ENCODE data around the gene SLC39A9. TPM values are rescaled to one million over a fixed set of nuclear protein-coding genes. Genes with fewer than 3 reads are reported as not detected.

The SLC39A9 gene
- total and polyA plus RNA-seq, 2 of the 13 experiments (the other 11 are each of a cell fraction or from before 2014, with no cell fraction given): 46.6 to 69.5 TPM

- Histone ChIP-seq H3K79me2 (ENCODE audit: insufficient read depth, low read length) (peaks cover 88% of the 10 kb centered on the region), H3K9me3 (ENCODE audit: low read length) (no peaks in the 10 kb centered on the region), H3K9ac (ENCODE audit: insufficient read depth, low read depth, low read length) (no peak overlapping the region), H3K36me3 (replicated peaks in 1 of 2; ENCODE audit: control insufficient read depth in 1 of 2, insufficient read depth in 2 of 2, low read length in 2 of 2) (peaks cover 3 to 6% of the 10 kb centered on the region in 2 experiments; a peak in 1 of 5 replicates), H3K4me2 (ENCODE audit: low read depth, low read length) (no peak overlapping the region), H3K4me3 (replicated peaks in 1 of 3; ENCODE audit: insufficient read depth in 1 of 3, low read depth in 2 of 3, low read length in 3 of 3) (no peak overlapping the region), H3K4me1 (ENCODE audit: insufficient read depth, low read length) (peaks cover 42% of the 10 kb centered on the region), H2AFZ (ENCODE audit: low read length) (no peak overlapping the region), H3K27me3 (ENCODE audit: control insufficient read depth in 1 of 2, insufficient read depth in 2 of 2, low read length in 2 of 2) (no peaks in the 10 kb centered on the region), H3K27ac (ENCODE audit: extremely low read length, insufficient read depth, low read length) (no peak overlapping the region), H4K20me1 (ENCODE audit: insufficient read depth, low read length) (peaks cover 11% of the 10 kb centered on the region)
- intact Hi-C loops (cut with micrococcal nuclease; ENCODE audit: unreplicated experiment): no loop called here
- in situ Hi-C loops (cut with HindIII; ENCODE audit: extremely low pct_ligation_motif_present, low pct_unique_long_range_greater_than_20kb): no loop called here
- ATAC-seq (no peak), FAIRE-seq (no peak), DNase-seq (ENCODE audit: low spot score) (no peak)
- no TSS peak for BruUV-seq (replicated peaks)
- TF ChIP-seq ZNF841 (CRISPR knock-in tag; IDR thresholded peaks at IDR 0.05; ENCODE audit: borderline replicate concordance) (no peak), RAD51 (IDR thresholded peaks at IDR 0.05; ENCODE audit: borderline replicate concordance) (no peak), ZNF563 (CRISPR knock-in tag; IDR thresholded peaks at IDR 0.05) (no peak)
- TF ChIP-seq, protein P1, sequence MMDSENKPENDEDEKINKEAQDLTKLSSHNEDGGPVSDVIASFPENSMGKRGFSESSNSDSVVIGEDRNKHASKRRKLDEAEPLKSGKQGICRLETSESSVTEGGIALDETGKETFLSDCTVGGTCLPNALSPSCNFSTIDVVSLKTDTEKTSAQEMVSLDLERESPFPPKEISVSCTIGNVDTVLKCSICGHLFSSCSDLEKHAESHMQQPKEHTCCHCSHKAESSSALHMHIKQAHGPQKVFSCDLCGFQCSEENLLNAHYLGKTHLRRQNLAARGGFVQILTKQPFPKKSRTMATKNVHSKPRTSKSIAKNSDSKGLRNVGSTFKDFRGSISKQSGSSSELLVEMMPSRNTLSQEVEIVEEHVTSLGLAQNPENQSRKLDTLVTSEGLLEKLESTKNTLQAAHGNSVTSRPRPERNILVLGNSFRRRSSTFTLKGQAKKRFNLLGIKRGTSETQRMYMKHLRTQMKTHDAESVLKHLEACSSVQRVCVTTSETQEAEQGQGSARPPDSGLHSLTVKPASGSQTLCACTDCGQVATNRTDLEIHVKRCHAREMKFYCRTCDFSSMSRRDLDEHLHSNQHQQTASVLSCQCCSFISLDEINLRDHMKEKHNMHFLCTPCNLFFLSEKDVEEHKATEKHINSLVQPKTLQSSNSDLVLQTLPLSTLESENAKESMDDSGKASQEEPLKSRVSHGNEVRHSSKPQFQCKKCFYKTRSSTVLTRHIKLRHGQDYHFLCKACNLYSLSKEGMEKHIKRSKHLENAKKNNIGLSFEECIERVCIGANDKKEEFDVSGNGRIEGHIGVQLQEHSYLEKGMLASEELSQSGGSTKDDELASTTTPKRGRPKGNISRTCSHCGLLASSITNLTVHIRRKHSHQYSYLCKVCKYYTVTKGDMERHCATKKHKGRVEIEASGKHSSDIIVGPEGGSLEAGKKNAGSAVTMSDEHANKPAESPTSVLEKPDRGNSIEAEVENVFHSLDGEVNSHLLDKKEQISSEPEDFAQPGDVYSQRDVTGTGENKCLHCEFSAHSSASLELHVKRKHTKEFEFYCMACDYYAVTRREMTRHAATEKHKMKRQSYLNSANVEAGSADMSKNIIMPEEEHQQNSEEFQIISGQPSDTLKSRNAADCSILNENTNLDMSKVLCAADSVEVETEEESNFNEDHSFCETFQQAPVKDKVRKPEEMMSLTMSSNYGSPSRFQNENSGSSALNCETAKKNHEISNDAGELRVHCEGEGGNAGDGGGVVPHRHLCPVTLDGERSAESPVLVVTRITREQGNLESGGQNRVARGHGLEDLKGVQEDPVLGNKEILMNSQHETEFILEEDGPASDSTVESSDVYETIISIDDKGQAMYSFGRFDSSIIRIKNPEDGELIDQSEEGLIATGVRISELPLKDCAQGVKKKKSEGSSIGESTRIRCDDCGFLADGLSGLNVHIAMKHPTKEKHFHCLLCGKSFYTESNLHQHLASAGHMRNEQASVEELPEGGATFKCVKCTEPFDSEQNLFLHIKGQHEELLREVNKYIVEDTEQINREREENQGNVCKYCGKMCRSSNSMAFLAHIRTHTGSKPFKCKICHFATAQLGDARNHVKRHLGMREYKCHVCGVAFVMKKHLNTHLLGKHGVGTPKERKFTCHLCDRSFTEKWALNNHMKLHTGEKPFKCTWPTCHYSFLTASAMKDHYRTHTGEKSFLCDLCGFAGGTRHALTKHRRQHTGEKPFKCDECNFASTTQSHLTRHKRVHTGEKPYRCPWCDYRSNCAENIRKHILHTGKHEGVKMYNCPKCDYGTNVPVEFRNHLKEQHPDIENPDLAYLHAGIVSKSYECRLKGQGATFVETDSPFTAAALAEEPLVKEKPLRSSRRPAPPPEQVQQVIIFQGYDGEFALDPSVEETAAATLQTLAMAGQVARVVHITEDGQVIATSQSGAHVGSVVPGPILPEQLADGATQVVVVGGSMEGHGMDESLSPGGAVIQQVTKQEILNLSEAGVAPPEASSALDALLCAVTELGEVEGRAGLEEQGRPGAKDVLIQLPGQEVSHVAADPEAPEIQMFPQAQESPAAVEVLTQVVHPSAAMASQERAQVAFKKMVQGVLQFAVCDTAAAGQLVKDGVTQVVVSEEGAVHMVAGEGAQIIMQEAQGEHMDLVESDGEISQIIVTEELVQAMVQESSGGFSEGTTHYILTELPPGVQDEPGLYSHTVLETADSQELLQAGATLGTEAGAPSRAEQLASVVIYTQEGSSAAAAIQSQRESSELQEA (CRISPR knock-in tag; IDR thresholded peaks at IDR 0.05; ENCODE audit: not compliant biosample characterization): no peak
- ChIA-PET POLR2A (no interaction called here), CTCF (ENCODE audit: low intra/inter-chr PET ratio, low total read pairs) (no interaction called here)
These were observed 7.3 kb downstream of the SLC39A9 start for GRCh38 chr14:69405762-69406161.

Measured in HepG2 (cell line).